GM18508 (cell line): ENCODE results near the gene OR5B21.

Source experiments
- ATAC-seq: cut with Tn5 transposase; IDR thresholded peaks from one replicate; pipeline ENCODE4 v1.9.1; 2021; ENCODE audit warnings: moderate number of reproducible peaks; ENCODE audit not compliant: insufficient read depth, unreplicated experiment

The OR5B21 gene

DNA sequence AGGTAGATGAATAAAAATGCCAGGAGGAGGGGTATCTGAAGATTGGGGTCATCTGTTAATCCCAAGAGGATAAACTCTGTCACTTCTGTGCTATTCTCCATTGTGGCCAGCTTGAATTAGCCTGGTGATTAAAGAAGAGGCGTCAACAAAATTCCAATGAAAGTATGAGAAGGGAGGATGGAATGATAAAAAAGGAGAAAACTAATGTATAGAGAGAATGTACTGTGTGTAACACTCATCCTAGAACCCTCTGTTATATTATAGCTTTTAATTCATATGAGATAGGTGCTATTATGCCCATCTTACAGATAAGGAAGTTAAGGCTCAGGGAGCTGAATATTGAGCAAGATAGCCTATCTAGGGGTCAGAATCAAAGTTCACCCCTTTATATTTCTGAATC is at the start of gene OR5B21:
TSS of gene OR5B21 (minus strand) at position 101 of the 400 bp plus-strand sequence. CDS start at position 101, 0 bp downstream.
- no peak for ATAC-seq

- no peak for ATAC-seq
These were observed 41.7 kb upstream of the OR5B21 start for GRCh38 chr11:58549644-58550043.

- no peak for ATAC-seq
These were observed 38.9 kb upstream of the OR5B21 start for GRCh38 chr11:58546841-58547240.

DNA sequence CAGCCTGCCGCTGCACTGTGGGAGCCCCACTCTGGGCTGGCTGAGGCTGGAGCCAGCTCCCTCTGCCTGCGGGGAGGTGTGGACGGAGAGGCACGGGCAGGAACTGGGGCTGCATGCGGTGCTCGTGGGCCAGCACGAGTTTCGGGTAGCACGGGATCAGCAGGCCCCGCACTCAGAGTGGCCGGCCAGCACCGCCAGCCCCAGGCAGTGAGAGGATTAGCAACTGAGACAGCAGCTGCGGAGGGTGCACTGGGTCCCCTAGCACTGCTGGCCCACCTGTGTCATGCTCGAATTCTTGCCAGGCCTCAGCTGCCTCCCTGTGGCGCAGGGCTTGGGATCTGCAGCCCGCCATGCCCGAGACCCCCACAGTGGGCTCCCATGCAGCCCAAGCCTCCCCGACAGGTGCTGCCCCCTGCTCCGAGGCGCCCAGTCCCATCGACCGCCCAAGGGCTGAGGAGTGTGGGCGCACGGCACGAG is 24.0 kb upstream of the OR5B21 start:
- no peak for ATAC-seq

- ATAC-seq, result no peak
These were observed 22.3 kb upstream of the OR5B21 start for GRCh38 chr11:58530236-58530635.

DNA sequence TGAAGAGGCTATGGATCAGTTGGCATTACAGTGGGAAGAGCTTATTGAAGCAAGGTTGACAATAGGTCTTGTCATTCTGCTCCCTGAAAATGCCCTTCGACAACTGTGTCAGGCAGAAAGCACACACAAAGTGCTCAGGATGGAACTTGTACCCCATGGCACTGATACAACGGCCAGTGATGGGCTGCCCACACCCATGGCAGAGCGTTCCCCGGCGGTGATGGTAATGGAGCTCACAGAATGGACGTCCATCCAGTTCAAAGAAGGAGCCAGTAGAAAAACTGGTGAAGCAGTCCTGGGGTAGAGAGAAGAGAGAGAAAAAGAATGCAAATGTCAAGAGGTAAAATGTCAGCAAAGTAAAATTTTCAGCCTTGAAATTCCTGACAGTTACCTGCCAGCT is 19.5 kb upstream of the OR5B21 start:
- ATAC-seq, result no peak

GRCh38 chr11:58526721-58527120 is 18.8 kb upstream of the OR5B21 start:
- ATAC-seq, result no peak

DNA sequence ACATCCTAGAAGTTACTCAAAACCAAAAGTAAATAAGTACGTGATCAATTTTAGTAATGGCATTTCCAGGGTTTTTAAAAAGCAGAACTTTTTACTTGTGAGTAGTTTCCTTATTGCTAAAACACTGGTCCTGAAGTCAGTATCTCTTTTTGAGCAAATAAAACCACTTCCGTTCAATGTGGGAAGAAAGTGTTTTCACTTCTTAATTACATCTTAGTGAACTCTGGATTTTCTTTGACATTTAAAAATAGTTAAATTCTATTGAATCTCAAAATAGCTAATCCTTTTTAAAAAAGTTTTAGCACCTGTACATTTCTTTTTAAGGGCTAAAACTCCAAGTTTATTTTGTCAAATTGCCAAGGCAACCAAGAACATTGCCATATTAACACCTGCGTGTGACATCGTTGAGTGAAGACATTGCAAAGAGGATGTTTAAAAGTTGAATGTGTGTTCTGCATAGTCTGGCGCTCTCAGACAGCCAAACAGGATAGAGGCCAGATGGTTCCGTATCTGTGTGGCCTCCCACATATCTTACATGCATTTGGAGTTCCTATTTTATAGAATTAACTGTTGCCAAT is 17.2 kb upstream of the OR5B21 start:
- ATAC-seq, result peak; percentile 76

- ATAC-seq, result peak; percentile 25
These were observed 16.5 kb upstream of the OR5B21 start for GRCh38 chr11:58524232-58525036.

GRCh38 chr11:58513747-58514367 is 6.0 kb upstream of the OR5B21 start:
- no peak for ATAC-seq

GRCh38 chr11:58511636-58512035 is 3.7 kb upstream of the OR5B21 start:
- no peak for ATAC-seq

- no peak for ATAC-seq
These were observed 1.8 kb upstream of the OR5B21 start for GRCh38 chr11:58509748-58510147.

- no peak for ATAC-seq
These were observed 909 bp upstream of the OR5B21 start for GRCh38 chr11:58508814-58509213.

GRCh38 chr11:58507355-58507754 is 550 bp downstream of the OR5B21 start:
- no peak for ATAC-seq

- no peak for ATAC-seq
These were observed 970 bp downstream of the OR5B21 start for GRCh38 chr11:58506935-58507334.

DNA sequence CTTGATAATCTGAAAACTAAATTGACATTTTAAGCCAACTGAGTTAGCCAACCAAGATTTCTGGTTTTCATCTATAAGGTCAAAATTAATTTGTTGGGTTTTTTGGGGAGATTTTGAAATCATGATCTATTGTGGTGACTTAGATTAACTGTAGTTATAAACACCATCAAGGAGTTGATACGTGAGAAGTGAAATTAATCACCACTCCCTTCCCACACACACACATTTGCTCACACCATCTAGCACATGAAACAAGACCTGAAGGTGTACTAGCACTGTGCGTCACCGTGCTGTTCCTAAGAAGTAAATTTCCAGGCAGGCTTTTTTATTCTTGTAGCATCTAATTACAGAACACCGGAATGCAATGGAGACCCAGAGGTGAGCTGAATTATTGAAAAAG is 2.1 kb downstream of the OR5B21 start:
- ATAC-seq, result no peak

DNA sequence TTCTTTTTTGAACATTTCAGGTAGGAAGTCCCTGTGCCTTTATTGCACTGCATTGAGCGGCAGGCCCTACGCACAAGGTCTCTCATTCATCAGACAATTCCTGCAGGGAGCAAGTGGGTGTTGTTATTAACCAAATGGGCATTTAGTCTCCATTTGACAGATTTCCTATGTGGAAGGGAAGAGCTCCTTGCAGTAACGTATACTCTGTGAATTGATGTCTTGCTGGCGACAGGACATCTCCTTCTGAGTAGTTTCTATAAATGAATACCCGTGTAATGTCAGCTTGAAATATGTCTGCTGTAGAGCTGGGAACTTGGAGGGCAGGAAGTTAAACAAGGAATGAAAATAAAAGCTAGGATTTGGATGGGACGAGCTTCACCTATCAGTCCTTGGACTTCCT is 3.7 kb downstream of the OR5B21 start:
- no peak for ATAC-seq

- peak; percentile 93 for ATAC-seq
These were observed 4.5 kb downstream of the OR5B21 start for GRCh38 chr11:58503361-58503856.

- ATAC-seq, result no peak
These were observed 5.9 kb downstream of the OR5B21 start for GRCh38 chr11:58502004-58502403.

DNA sequence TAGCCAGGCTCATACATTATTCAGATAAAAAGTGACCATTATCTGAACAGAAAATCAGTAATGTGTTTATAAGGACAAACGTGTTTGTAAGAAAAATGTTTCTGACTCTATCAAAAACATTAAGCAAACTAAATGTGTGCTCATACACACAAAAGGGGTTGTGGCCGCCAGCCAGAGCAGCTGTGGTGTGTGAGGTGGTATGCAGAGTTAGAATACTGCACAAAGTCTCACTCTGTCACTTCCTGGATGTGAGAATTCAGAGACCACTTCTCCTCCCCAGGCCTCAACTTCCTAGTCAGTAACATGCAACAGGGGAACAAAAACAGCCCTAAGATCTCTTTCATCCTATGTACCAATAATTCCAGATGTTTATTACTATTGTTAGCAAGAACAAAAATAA is 9.4 kb downstream of the OR5B21 start:
- no peak for ATAC-seq

DNA sequence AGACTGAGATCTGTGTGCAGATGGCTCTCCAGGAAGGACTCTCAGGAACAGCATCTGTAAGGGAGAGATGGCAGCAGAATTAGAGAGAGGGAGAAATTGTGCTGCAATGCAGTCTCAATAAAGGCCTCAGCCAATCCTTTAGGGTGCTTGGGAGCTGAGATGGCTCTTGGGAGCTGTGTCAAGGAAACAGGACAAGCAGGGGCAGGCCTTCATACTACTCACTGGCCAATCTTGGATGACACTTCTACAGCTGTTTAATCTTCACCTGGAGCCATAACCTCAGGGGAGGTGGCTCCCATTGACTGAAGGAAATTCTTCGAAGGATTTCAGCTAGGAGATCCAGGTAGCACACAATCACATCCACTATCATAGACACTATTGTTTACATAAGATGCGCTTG is 10.0 kb downstream of the OR5B21 start:
- ATAC-seq, result no peak
